GOT3 (cell line): Measurements from ENCODE around the gene MIPOL1.

Experiments used
- DNase-seq: peaks from one replicate; lab custom pipeline; 2025; ENCODE audit warnings: mixed read lengths; lab: John Stamatoyannopoulos, UW

MIPOL1 gene

DNA sequence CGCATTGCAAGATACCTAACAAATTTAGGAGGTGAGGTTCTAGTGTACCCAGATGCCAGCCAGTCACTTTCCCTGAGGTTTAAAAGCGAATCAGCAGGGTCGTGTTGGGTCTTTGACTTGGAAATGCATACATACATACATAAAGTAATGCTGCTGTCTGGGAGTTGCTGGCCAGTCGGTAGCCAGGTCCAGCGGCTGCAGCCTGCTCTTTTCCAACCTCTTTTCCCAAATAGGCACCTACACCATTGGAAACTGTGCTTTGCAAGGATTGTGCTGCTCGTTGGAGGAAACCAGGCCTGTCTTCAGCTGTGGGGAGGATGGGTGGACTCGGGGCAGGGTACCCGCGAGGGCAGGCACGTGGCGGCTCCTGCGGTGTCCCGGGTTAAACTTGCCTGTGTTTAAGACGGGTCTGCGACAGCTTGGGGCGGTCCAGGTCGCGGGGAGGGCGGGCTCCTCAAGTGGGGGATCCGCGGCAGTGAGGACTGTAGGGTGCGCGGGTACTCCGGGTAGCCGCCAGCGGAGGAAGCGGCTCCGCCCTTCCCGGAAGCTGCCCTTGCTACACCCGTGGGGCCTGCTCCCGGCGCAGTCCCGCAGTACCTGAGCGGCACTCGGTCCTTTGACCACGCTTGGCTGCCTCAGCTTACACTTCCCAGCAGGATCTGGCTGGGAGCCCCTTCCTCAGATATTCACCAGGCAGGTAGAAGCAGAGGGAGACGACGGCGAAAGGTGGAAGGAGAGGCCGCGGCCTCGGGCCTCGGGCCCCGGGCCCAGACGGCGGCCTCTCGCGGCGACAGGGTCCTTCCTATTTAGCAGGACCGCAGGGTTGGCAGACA, 400.4 kb downstream of the MIPOL1 start:
- no peak for DNase-seq

DNA sequence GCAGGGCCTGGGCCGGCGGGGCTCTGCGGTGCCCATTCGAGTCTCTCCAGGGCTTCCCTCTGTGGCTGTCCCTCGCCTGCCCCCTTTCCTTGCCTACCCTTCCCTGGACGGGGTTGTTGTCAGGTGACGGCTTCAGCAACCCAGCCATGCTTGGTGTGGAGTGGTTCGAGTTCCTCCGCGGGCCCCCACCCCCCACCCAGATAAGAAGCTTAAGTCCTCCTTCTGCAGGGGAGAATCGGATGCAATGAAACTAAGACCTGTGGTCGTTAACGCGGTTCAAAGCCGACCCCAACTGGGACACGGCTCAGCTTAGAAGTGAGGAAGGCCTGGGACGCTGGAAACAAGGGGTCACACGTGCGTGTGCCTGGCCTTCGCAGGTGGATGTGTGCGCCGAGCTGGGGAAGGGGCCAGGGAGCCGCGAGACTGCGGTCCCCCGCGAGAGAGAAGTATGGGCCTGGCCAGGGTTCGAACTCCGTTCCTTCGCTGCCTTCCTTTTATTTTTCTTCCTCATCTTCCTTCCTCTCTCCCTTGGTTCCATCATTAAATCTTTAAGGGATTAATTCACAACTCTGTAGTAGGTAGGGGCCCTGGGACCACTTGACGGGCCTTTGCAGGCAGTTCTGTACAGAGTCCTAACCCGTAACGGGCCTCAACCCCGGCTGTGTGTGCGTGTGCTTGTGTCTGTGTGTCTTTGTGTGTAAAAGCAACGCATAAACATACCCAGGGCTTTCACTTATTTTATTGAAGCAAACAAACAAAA, 401.2 kb downstream of the MIPOL1 start:
- DNase-seq = no peak

DNA sequence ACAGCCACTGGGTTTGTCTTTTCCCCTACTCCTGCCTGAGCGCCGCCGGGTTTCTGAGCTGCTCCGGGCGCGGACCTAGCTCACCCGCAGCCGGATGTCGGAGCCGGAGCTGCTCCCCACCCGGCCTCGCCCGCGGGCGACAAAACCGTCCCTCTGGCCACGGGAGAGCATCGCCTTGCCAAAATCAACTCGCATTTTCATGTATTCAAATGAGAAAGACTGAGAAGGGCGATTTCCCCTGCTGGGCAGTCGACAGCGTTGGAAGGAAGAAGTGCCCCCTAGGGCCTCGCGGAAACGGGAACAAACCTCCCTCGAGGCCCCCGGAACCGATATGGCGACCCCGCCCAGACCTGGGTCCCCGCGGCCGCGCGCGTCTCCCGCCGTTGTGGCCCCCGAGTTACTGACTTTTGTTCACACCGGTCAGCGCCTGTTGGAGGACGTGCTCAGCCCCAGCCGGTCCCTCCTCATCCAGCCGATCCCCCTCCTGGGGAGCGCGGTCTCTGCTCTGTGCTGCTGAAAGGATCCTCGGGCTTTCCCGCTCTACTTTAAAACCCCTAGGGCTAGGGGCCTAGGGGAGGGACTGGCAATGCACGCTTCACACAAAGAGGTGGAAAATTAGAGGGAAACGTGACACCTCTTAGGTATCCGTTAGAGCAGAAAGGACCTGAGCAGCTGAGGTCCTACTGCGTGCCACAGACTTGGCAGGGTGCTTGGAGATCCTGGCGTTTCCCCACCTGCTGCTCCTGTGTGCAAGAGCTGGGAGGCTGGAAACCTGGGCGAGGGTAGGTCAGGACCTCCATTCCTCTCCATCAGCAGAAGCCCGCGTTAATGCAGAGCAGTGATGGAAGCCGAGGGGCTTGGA, 402.0 kb downstream of the MIPOL1 start:
- no peak for DNase-seq

- DNase-seq = no peak
These were observed 403.4 kb downstream of the MIPOL1 start for GRCh38 chr14:37600880-37601741.

- no peak for DNase-seq
These were observed 404.1 kb downstream of the MIPOL1 start for GRCh38 chr14:37601865-37602264.
